Activated T-cell treated with anti-CD3 and anti-CD28 coated beads, Interleukin-2, amount 50 U/mL, for 1 hour (primary cell): ENCODE data around the gene TTC28.
"Not testable (repeated sequence)": the region's sequence is repeated elsewhere in the genome, so short reads cannot be mapped to it uniquely, and the experiment has no call there.

Source experiments
- DNase-seq: peaks from one replicate; pipeline ENCODE4 v3.0.0-alpha.2; 2020

TTC28 gene

GRCh38 chr22:28679611-28680287, at the start of gene TTC28:
TTC28 (minus strand) TSS chr22:28679840; CDS start chr22:28679723, 117 bp downstream.
- DNase-seq = peak; percentile 43

- DNase-seq = no peak
These were observed 49.1 kb upstream of the TTC28 start for GRCh38 chr22:28728621-28729313.

GRCh38 chr22:28728002-28728401, 48.4 kb upstream of the TTC28 start:
- DNase-seq = no peak

- no peak for DNase-seq
These were observed 38.4 kb upstream of the TTC28 start for GRCh38 chr22:28718044-28718443.

GRCh38 chr22:28716686-28717085, 37.0 kb upstream of the TTC28 start:
- no peak for DNase-seq

GRCh38 chr22:28715611-28716010, 36.0 kb upstream of the TTC28 start:
- no peak for DNase-seq

- DNase-seq = no peak
These were observed 34.5 kb upstream of the TTC28 start for GRCh38 chr22:28714043-28714628.

GRCh38 chr22:28711820-28712777, 32.5 kb upstream of the TTC28 start:
- DNase-seq = no peak

GRCh38 chr22:28711341-28711740, 31.7 kb upstream of the TTC28 start:
- no peak for DNase-seq

GRCh38 chr22:28710576-28711191, 31.0 kb upstream of the TTC28 start:
- DNase-seq = no peak

- DNase-seq = no peak
These were observed 30.5 kb upstream of the TTC28 start for GRCh38 chr22:28710107-28710506.

- no peak for DNase-seq
These were observed 27.2 kb upstream of the TTC28 start for GRCh38 chr22:28706845-28707244.

- no peak for DNase-seq
These were observed 23.8 kb upstream of the TTC28 start for GRCh38 chr22:28703436-28703835.

- no peak for DNase-seq
These were observed 23.3 kb upstream of the TTC28 start for GRCh38 chr22:28702891-28703290.

GRCh38 chr22:28693041-28693760, 13.6 kb upstream of the TTC28 start:
- DNase-seq = not testable (repeated sequence)

- DNase-seq = not testable (repeated sequence)
These were observed 10.2 kb upstream of the TTC28 start for GRCh38 chr22:28689796-28690195.

- DNase-seq = not testable (repeated sequence)
These were observed 3.3 kb upstream of the TTC28 start for GRCh38 chr22:28682966-28683365.

GRCh38 chr22:28680813-28681490, 1.3 kb upstream of the TTC28 start:
- DNase-seq = not testable (repeated sequence)

GRCh38 chr22:28678778-28679610, 646 bp downstream of the TTC28 start:
- DNase-seq = peak; percentile 31

- DNase-seq = not testable (repeated sequence)
These were observed 1.5 kb downstream of the TTC28 start for GRCh38 chr22:28678170-28678569.
